Lower leg skin (tissue), 4 donors: ENCODE measurements around the gene BIK. TPM values are rescaled to one million over a fixed set of nuclear protein-coding genes. Genes with fewer than 3 reads are reported as not detected.

Experiments
- DNase-seq, 2 donors: peaks; one replicate each; pipeline ENCODE4 v3.0.0-alpha.2; 2019; ENCODE audit warnings: low spot score in 2 of 2
- H3K4me3 ChIP-seq: fragments of 200-600 bp; sonication (generic); 2 replicates; pipeline ENCODE4 v1.5.1; 2017; ENCODE audit warnings: mild to moderate bottlenecking, low read depth; ENCODE audit not compliant: poor library complexity, severe bottlenecking
- CTCF ChIP-seq, 3 donors: fragments of 450-650 bp; IDR thresholded peaks; one replicate each; pipeline ENCODE4 v1.5.1; 2016; ENCODE audit warnings: antibody characterized with exemption in 3 of 3, mild to moderate bottlenecking in 3 of 3, moderate library complexity in 2 of 3
- POLR2A ChIP-seq, 2 donors: fragments of 450-650 bp; IDR thresholded peaks; one replicate each; pipeline ENCODE4 v1.6.1; 2016 to 2017; ENCODE audit warnings: antibody characterized with exemption in 2 of 2, mild to moderate bottlenecking in 1 of 2, moderate library complexity in 1 of 2
- WGBS, 2 donors: methylation state at CpG; one replicate each; pipeline ENCODE4 v1.1.5; 2018; 5-methylcytosine and 5-hydroxymethylcytosine counted together
- intact Hi-C: fragments of 100-400 bp; cut with DNase I; formaldehyde crosslinking; loops from one replicate; pipeline ENCODE4 v1.15.0; 2023; ENCODE audit warnings: low total_unique reads
- total RNA-seq, 4 donors: library from RNA; depleted of rRNA; stranded (reverse); fragments of >200 nt; gene quantifications; one replicate each; pipeline ENCODE4 v1.1.0, GENCODE V29; 2016

BIK gene
- total RNA-seq, 4 donors from 2014 or later, result 2.6 to 12.6 (median 9.5) TPM

- intact Hi-C loops, result no loop called here
- no peak overlapping the region for H3K4me3 ChIP-seq
- 49 to 52% methylated on average over 5 of the region's 5 CpGs for WGBS, 2 donors
- TF ChIP-seq POLR2A (IDR thresholded peaks at IDR 0.05) (no peak), CTCF (IDR thresholded peaks at IDR 0.05) (no peak)
- no peak for DNase-seq
Measured at GRCh38 chr22:43114958-43115357, 4.4 kb downstream of the BIK start.

- H3K4me3 ChIP-seq, result no peak overlapping the region
- 90 to 91% methylated on average over 7 of the region's 7 CpGs for WGBS, 2 donors
- TF ChIP-seq POLR2A (IDR thresholded peaks at IDR 0.05) (no peak), CTCF (IDR thresholded peaks at IDR 0.05) (no peak)
- no peak for DNase-seq
- intact Hi-C loops, result no loop called here
Measured at GRCh38 chr22:43116932-43117331, 6.4 kb downstream of the BIK start.

GRCh38 chr22:43118024-43118849 is 7.7 kb downstream of the BIK start:
- WGBS, 2 donors, result 74 to 76% methylated on average over 21 of the region's 21 CpGs
- no peak for DNase-seq
- no peak overlapping the region for H3K4me3 ChIP-seq
- intact Hi-C loops, result no loop called here
- TF ChIP-seq POLR2A (IDR thresholded peaks at IDR 0.05), result no peak
- no peak for TF ChIP-seq CTCF (IDR thresholded peaks at IDR 0.05)

GRCh38 chr22:43118953-43119458 is 8.5 kb downstream of the BIK start:
- TF ChIP-seq POLR2A (IDR thresholded peaks at IDR 0.05), result no peak
- H3K4me3 ChIP-seq, result no peak overlapping the region
- intact Hi-C loops, result no loop called here
- 42 to 50% methylated on average over 7 of the region's 7 CpGs for WGBS, 2 donors
- DNase-seq, result no peak

- no peak for DNase-seq
- TF ChIP-seq POLR2A (IDR thresholded peaks at IDR 0.05) (no peak), CTCF (IDR thresholded peaks at IDR 0.05) (no peak)
- WGBS, 2 donors, result 54 to 68% methylated on average over 4 to 5 of the region's 5 CpGs
Measured at GRCh38 chr22:43126501-43127165, 16.1 kb downstream of the BIK start.

GRCh38 chr22:43127166-43127908 is 16.8 kb downstream of the BIK start:
- DNase-seq, result no peak
- no peak for TF ChIP-seq CTCF (IDR thresholded peaks at IDR 0.05)
- TF ChIP-seq POLR2A (IDR thresholded peaks at IDR 0.05), result no peak
- no peak overlapping the region for H3K4me3 ChIP-seq
- WGBS, 2 donors, result 61 to 65% methylated on average over 11 to 14 of the region's 17 CpGs
- intact Hi-C loops, result no loop called here

More at GRCh38 chr22:43126501-43127165, 16.1 kb downstream of the BIK start:
- H3K4me3 ChIP-seq, result no peak overlapping the region
- intact Hi-C loops, result no loop called here
